ENCODE results near the gene PEX7. TPM values are rescaled to one million over a fixed set of nuclear protein-coding genes. Genes with fewer than 3 reads are reported as not detected.

Gene PEX7
- total RNA-seq (2014; rRNA removed) (6.6 and 9.9 TPM in 2 replicates), Bru-seq, nascent RNA (percentile 67 among the genes with signal in this experiment), BruChase-seq, experiment 1, labeled RNA remaining after a 6-hour chase (percentile 49 among the genes with signal in this experiment), BruChase-seq, experiment 2, labeled RNA remaining after a 2-hour chase (percentile 54 among the genes with signal in this experiment)
- long read RNA-seq, transcript PEX7-201 (10 exons, 1,464 nt), result major isoform, 6 of 12 reads
- long read RNA-seq, partial matches to known transcripts, result 1 of 12 reads
- long read RNA-seq, other reads (novel, unspliced or antisense), result 5 of 12 reads

- peak within 1 kb of the TSS; percentile 93 for H3K4me2 ChIP-seq (ENCODE audit: low read length)
- H3K36me3 ChIP-seq (ENCODE audit: low read depth, low read length), result 0 out of 2 replicates have a peak, but pooled peaks cover 5% of the 10 kb centered on the region
- no peaks in the 10 kb centered on the region for H3F3A ChIP-seq (ENCODE audit: low read length, unreplicated experiment)
- ATAC-seq (peak; percentile 96), DNase-seq (peak; percentile 80)
- intact Hi-C loops (cut with micrococcal nuclease), result no loop called here
- no peaks in the 10 kb centered on the region for H3K9me3 ChIP-seq (ENCODE audit: low read length)
- no peaks in the 10 kb centered on the region for H3K79me2 ChIP-seq (ENCODE audit: low read length)
- peak within 1 kb of the TSS; percentile 71 for H3K4me3 ChIP-seq (ENCODE audit: low read length)
- no peaks in the 10 kb centered on the region for H4K20me1 ChIP-seq (ENCODE audit: low read length)
- ChIA-PET CTCF (interaction anchor here (0.6 kb wide), 1 partner anchor 12 kb away, joined by 4 read pairs; no protein-coding TSS in a partner anchor), POLR2A (ENCODE audit: unreplicated experiment) (no interaction called here)
- H3K9me2 ChIP-seq (replicated peaks; ENCODE audit: low read length), result no peaks in the 10 kb centered on the region
- no peak; the same call in 1 of the 2 replicates for TF ChIP-seq CTCF (conservative IDR thresholded peaks at IDR 0.05; ENCODE audit: low read depth, low read length)
- no peak for TF ChIP-seq EZH2phosphoT487 (IDR thresholded peaks at IDR 0.05; ENCODE audit: borderline replicate concordance, low read length)
- no peak for TF ChIP-seq EZH2 (IDR thresholded peaks at IDR 0.05; ENCODE audit: low read length, unreplicated experiment)
- H2AFZ ChIP-seq (ENCODE audit: low read length), result peak within 1 kb of the TSS; percentile 97
- no peaks in the 10 kb centered on the region for H3K27me3 ChIP-seq (ENCODE audit: low read length)
- BruUV-seq (replicated peaks), result no TSS peak
- peak within 1 kb of the TSS; percentile 87 for H3K9ac ChIP-seq (ENCODE audit: low read length)
- H3K27ac ChIP-seq (ENCODE audit: low read length), result peak within 1 kb of the TSS; percentile 29; the same call in 1 of the 2 replicates
- peaks cover 5% of the 10 kb centered on the region; the same call in 1 of the 2 replicates for H3K4me1 ChIP-seq (ENCODE audit: insufficient read depth, low read length)
Measured at GRCh38 chr6:136822376-136823127, at the start of gene PEX7. Gene PEX7 (plus strand): TSS chr6:136822592. CDS start chr6:136822666, 74 bp downstream.

GRCh38 chr6:136772685-136773472 is 49.5 kb upstream of the PEX7 start:
- Histone ChIP-seq H3K9me2 (replicated peaks; ENCODE audit: low read length) (no peaks in the 10 kb centered on the region), H3K36me3 (ENCODE audit: low read depth, low read length) (no peaks in the 10 kb centered on the region), H3K27me3 (ENCODE audit: low read length) (no peaks in the 10 kb centered on the region), H3K9me3 (ENCODE audit: low read length) (no peaks in the 10 kb centered on the region), H3K4me3 (ENCODE audit: low read length) (no peak overlapping the region), H3K79me2 (ENCODE audit: low read length) (no peaks in the 10 kb centered on the region), H3F3A (ENCODE audit: low read length, unreplicated experiment) (no peaks in the 10 kb centered on the region), H3K27ac (ENCODE audit: low read length) (no peak overlapping the region), H3K4me1 (ENCODE audit: insufficient read depth, low read length) (peaks cover 10% of the 10 kb centered on the region), H3K9ac (ENCODE audit: low read length) (no peak overlapping the region), H2AFZ (ENCODE audit: low read length) (no peak overlapping the region), H4K20me1 (ENCODE audit: low read length) (no peaks in the 10 kb centered on the region), H3K4me2 (ENCODE audit: low read length) (no peak overlapping the region)
- DNase-seq, result no peak
- no peak for TF ChIP-seq CTCF (conservative IDR thresholded peaks at IDR 0.05; ENCODE audit: low read depth, low read length)
- no peak for TF ChIP-seq EZH2 (IDR thresholded peaks at IDR 0.05; ENCODE audit: low read length, unreplicated experiment)
- no peak for TF ChIP-seq EZH2phosphoT487 (IDR thresholded peaks at IDR 0.05; ENCODE audit: borderline replicate concordance, low read length)
- intact Hi-C loops (cut with micrococcal nuclease), result no loop called here
- no peak for ATAC-seq
- POLR2A ChIA-PET (ENCODE audit: unreplicated experiment), result no interaction called here
- no TSS peak for BruUV-seq (replicated peaks)
- CTCF ChIA-PET, result no interaction called here

Data from PC-3 (cell line).